Right lobe of liver (tissue), 4 donors: Measurements from ENCODE around the gene AGTPBP1.

ENCODE experiments used
- POLR2A ChIP-seq: fragments of 450-650 bp; IDR thresholded peaks from one replicate; pipeline ENCODE4 v1.6.1; 2017; ENCODE audit warnings: antibody characterized with exemption, mild to moderate bottlenecking
- TF ChIP-seq, protein P1 (sequence below), 4 donors: fragments of 200-600 bp in 3 of 4; fragments of 450-650 bp in 1 of 4; IDR thresholded peaks; one replicate each; pipeline versions ENCODE4 v1.5.1 to v1.8.0; 2016 to 2022; ENCODE audit warnings: antibody characterized with exemption in 4 of 4, mild to moderate bottlenecking in 2 of 4
- donor health status: DM: no; HTN: no; CAD: no.
- donor health status: DM: no; HTN: no; CAD: no.
- donor health status: DM: no; HTN: yes; CAD: no.

DNA sequence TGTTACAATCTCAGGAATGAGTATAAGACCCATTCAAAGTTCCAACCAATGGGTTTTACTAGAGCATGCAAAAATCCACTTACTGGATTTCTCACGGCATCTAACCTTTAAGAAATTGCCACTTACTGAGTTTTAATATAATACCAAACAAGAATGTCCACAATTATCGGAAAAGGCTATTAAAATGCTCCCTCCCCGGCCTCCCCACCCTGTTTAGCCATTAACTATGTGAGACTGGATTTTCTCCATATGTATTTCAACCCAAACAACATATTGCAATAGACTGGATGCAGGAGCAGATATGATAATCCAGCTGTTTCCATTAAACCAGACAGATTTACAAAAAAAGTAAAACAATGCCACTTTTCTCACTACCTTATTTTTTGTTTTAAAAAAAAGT is 4.1 kb downstream of the AGTPBP1 start:
- TF ChIP-seq, protein P1, sequence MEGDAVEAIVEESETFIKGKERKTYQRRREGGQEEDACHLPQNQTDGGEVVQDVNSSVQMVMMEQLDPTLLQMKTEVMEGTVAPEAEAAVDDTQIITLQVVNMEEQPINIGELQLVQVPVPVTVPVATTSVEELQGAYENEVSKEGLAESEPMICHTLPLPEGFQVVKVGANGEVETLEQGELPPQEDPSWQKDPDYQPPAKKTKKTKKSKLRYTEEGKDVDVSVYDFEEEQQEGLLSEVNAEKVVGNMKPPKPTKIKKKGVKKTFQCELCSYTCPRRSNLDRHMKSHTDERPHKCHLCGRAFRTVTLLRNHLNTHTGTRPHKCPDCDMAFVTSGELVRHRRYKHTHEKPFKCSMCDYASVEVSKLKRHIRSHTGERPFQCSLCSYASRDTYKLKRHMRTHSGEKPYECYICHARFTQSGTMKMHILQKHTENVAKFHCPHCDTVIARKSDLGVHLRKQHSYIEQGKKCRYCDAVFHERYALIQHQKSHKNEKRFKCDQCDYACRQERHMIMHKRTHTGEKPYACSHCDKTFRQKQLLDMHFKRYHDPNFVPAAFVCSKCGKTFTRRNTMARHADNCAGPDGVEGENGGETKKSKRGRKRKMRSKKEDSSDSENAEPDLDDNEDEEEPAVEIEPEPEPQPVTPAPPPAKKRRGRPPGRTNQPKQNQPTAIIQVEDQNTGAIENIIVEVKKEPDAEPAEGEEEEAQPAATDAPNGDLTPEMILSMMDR (IDR thresholded peaks at IDR 0.05): no peak
- no peak for TF ChIP-seq POLR2A
